WTC11 (cell line): ENCODE measurements around the gene SHTN1.

Experiments used
- ATF1 ChIP-seq: sonication (generic); formaldehyde crosslinking; IDR thresholded peaks from 2 replicates; pipeline ENCODE4 v1.8.1; 2023; ENCODE audit warnings: mild to moderate bottlenecking, moderate library complexity, missing genetic modification reagents
- CREM ChIP-seq: sonication (generic); formaldehyde crosslinking; IDR thresholded peaks from 2 replicates; pipeline ENCODE4 v1.8.1; 2022; ENCODE audit warnings: mild to moderate bottlenecking, missing genetic modification reagents, moderate library complexity
- CTCF ChIP-seq: fragments of 200-600 bp; IDR thresholded peaks from 2 replicates; pipeline ENCODE4 v1.8.0; 2022; ENCODE audit warnings: antibody characterized with exemption
- ESRRA ChIP-seq: sonication (generic); formaldehyde crosslinking; IDR thresholded peaks from 2 replicates; pipeline ENCODE4 v1.8.1; 2022; ENCODE audit warnings: mild to moderate bottlenecking, missing genetic modification reagents, borderline replicate concordance
- FOXK1 ChIP-seq: sonication (generic); formaldehyde crosslinking; IDR thresholded peaks from 2 replicates; pipeline ENCODE4 v1.8.0; 2022; ENCODE audit warnings: mild to moderate bottlenecking, moderate library complexity, missing genetic modification reagents
- FOXP4 ChIP-seq: sonication (generic); formaldehyde crosslinking; IDR thresholded peaks from 2 replicates; pipeline ENCODE4 v1.8.0; 2022; ENCODE audit warnings: mild to moderate bottlenecking, missing genetic modification reagents
- JUN ChIP-seq: sonication (generic); formaldehyde crosslinking; IDR thresholded peaks from 2 replicates; pipeline ENCODE4 v1.8.0; 2023; ENCODE audit warnings: mild to moderate bottlenecking, missing genetic modification reagents
- MAX ChIP-seq: sonication (generic); formaldehyde crosslinking; IDR thresholded peaks from 2 replicates; pipeline ENCODE4 v1.8.0; 2022; ENCODE audit warnings: mild to moderate bottlenecking, missing genetic modification reagents
- NFYB ChIP-seq: sonication (generic); formaldehyde crosslinking; conservative IDR thresholded peaks from 2 replicates; pipeline ENCODE4 v1.8.0; 2022; ENCODE audit warnings: low read depth, missing genetic modification reagents
- RELA ChIP-seq: sonication (generic); formaldehyde crosslinking; IDR thresholded peaks from 2 replicates; pipeline ENCODE4 v1.8.1; 2022; ENCODE audit warnings: missing genetic modification reagents, mild to moderate bottlenecking, borderline replicate concordance
- SOX15 ChIP-seq: fragments of 250-450 bp; sonication (Bioruptor Pico); IDR thresholded peaks from 2 replicates; pipeline ENCODE4 v1.9.0; 2021; ENCODE audit warnings: mild to moderate bottlenecking
- ZMAT4 ChIP-seq: fragments of 250-450 bp; sonication (Bioruptor Pico); IDR thresholded peaks from 2 replicates; pipeline ENCODE4 v1.9.0; 2021; ENCODE audit warnings: mild to moderate bottlenecking

- TF ChIP-seq NFYB (CRISPR knock-in tag), result no peak
- TF ChIP-seq CTCF, result no peak
- no peak for TF ChIP-seq CREM
- TF ChIP-seq JUN (CRISPR knock-in tag), result no peak
- TF ChIP-seq FOXP4 (CRISPR knock-in tag), result no peak
- TF ChIP-seq ZMAT4 (CRISPR knock-in tag), result no peak
- no peak for TF ChIP-seq SOX15 (CRISPR knock-in tag)
- no peak for TF ChIP-seq MAX (CRISPR knock-in tag)
- TF ChIP-seq FOXK1 (CRISPR knock-in tag), result no peak
- no peak for TF ChIP-seq RELA (CRISPR knock-in tag)
- TF ChIP-seq ATF1 (CRISPR knock-in tag), result no peak
- no peak for TF ChIP-seq ESRRA (CRISPR knock-in tag)
Measured at GRCh38 chr10:116848944-116849247, 156.1 kb downstream of the SHTN1 start.
